Measurements from ENCODE around the gene PRRX2. TPM values are rescaled to one million over a fixed set of nuclear protein-coding genes. Genes with fewer than 3 reads are reported as not detected.

PRRX2 gene
- total and polyA plus RNA-seq, 2 of the 13 experiments (the other 11 are each of a cell fraction or from before 2014, with no cell fraction given) = 0.05 TPM; not detected in 1

- no TSS peak for BruUV-seq (replicated peaks)
- Histone ChIP-seq H3K4me1 (ENCODE audit: insufficient read depth, low read length) (no peaks in the 10 kb centered on the region), H4K20me1 (ENCODE audit: insufficient read depth, low read length) (no peaks in the 10 kb centered on the region), H3K9ac (ENCODE audit: insufficient read depth, low read depth, low read length) (no peak overlapping the region), H3K79me2 (ENCODE audit: insufficient read depth, low read length) (no peaks in the 10 kb centered on the region), H3K9me3 (ENCODE audit: low read length) (no peaks in the 10 kb centered on the region), H3K4me2 (ENCODE audit: low read depth, low read length) (no peak overlapping the region), H3K27me3 (ENCODE audit: control insufficient read depth in 1 of 2, insufficient read depth in 2 of 2, low read length in 2 of 2) (peaks cover 0 to 34% of the 10 kb centered on the region in 2 experiments; a peak in 4 of 5 replicates), H3K27ac (ENCODE audit: extremely low read length, insufficient read depth, low read length) (no peak overlapping the region), H2AFZ (ENCODE audit: low read length) (no peak overlapping the region), H3K4me3 (replicated peaks in 1 of 3; ENCODE audit: insufficient read depth in 1 of 3, low read depth in 2 of 3, low read length in 3 of 3) (no peak overlapping the region), H3K36me3 (replicated peaks in 1 of 2; ENCODE audit: control insufficient read depth in 1 of 2, insufficient read depth in 2 of 2, low read length in 2 of 2) (no peaks in the 10 kb centered on the region)
- FAIRE-seq (no peak), DNase-seq (ENCODE audit: low spot score) (no peak), ATAC-seq (no peak)
- WGBS (ENCODE audit: low lambda C conversion rate) = 24% methylated on average over 5 of the region's 5 CpGs
- in situ Hi-C loops (cut with HindIII; ENCODE audit: extremely low pct_ligation_motif_present, low pct_unique_long_range_greater_than_20kb) = no loop called here
- TF ChIP-seq ZFP36 (IDR thresholded peaks at IDR 0.05; ENCODE audit: borderline replicate concordance, low read depth, low read length, partially characterized antibody) (no peak), MAFG (CRISPR knock-in tag; IDR thresholded peaks at IDR 0.05) (no peak), RORA (CRISPR knock-in tag; IDR thresholded peaks at IDR 0.05) (no peak), U2AF1 (optimal IDR thresholded peaks at IDR 0.05; ENCODE audit: low read depth, low read length) (no peak)
- POLR2A ChIA-PET = no interaction called here
- intact Hi-C loops (cut with micrococcal nuclease; ENCODE audit: unreplicated experiment) = no loop called here
- CTCF ChIA-PET (ENCODE audit: low intra/inter-chr PET ratio, low total read pairs) = no interaction called here
These were observed 50.6 kb downstream of the PRRX2 start for GRCh38 chr9:129716091-129716490.

GRCh38 chr9:129717991-129718390 lies 52.5 kb downstream of the PRRX2 start:
- no peaks in the 10 kb centered on the region for H3K9me3 ChIP-seq (ENCODE audit: low read length)
- BruUV-seq (replicated peaks) = no TSS peak
- no peak for DNase-seq (ENCODE audit: low spot score)
- 10% methylated on average over 2 of the region's 5 CpGs for WGBS (ENCODE audit: low lambda C conversion rate)
- intact Hi-C loops (cut with micrococcal nuclease; ENCODE audit: unreplicated experiment) (no loop called here), in situ Hi-C loops (cut with HindIII; ENCODE audit: extremely low pct_ligation_motif_present, low pct_unique_long_range_greater_than_20kb) (no loop called here)
- H3K27ac ChIP-seq (ENCODE audit: extremely low read length, insufficient read depth, low read length) = no peak overlapping the region
- TF ChIP-seq CEBPZ (IDR thresholded peaks at IDR 0.05; ENCODE audit: low read length) (no peak), SMARCC2 (IDR thresholded peaks at IDR 0.05) (no peak), POLR2AphosphoS5 (IDR thresholded peaks at IDR 0.05; ENCODE audit: low read depth, low read length) (no peak), PAF1 (CRISPR knock-in tag; IDR thresholded peaks at IDR 0.05) (no peak), GPN1 (CRISPR knock-in tag; IDR thresholded peaks at IDR 0.05; ENCODE audit: borderline replicate concordance) (no peak)
- H3K4me1 ChIP-seq (ENCODE audit: insufficient read depth, low read length) = no peaks in the 10 kb centered on the region
- no peaks in the 10 kb centered on the region for H3K36me3 ChIP-seq (replicated peaks in 1 of 2; ENCODE audit: control insufficient read depth in 1 of 2, insufficient read depth in 2 of 2, low read length in 2 of 2)
- ATAC-seq = no peak
- no peaks in the 10 kb centered on the region for H4K20me1 ChIP-seq (ENCODE audit: insufficient read depth, low read length)
- no peak overlapping the region for H3K9ac ChIP-seq (ENCODE audit: insufficient read depth, low read depth, low read length)
- no peak overlapping the region for H3K4me2 ChIP-seq (ENCODE audit: low read depth, low read length)
- no peaks in the 10 kb centered on the region for H3K79me2 ChIP-seq (ENCODE audit: insufficient read depth, low read length)
- H3K4me3 ChIP-seq (replicated peaks in 1 of 3; ENCODE audit: insufficient read depth in 1 of 3, low read depth in 2 of 3, low read length in 3 of 3) = no peak overlapping the region
- H3K27me3 ChIP-seq (ENCODE audit: control insufficient read depth in 1 of 2, insufficient read depth in 2 of 2, low read length in 2 of 2) = peaks cover 3 to 27% of the 10 kb centered on the region in 2 experiments; a peak in 2 of 5 replicates
- H2AFZ ChIP-seq (ENCODE audit: low read length) = no peak overlapping the region
- FAIRE-seq = no peak
- CTCF ChIA-PET (ENCODE audit: low intra/inter-chr PET ratio, low total read pairs) = no interaction called here
- POLR2A ChIA-PET = no interaction called here

Data from HepG2 (cell line).